ENCODE measurements around the gene CNKSR1.

The CNKSR1 gene

GRCh38 chr1:26234644-26235370 is 57.5 kb downstream of the CNKSR1 start:
- Histone ChIP-seq H4K20me1 (ENCODE audit: insufficient read depth, low read length) (peaks cover 38% of the 10 kb centered on the region; the same call in 1 of the 2 replicates), H3K4me3 (ENCODE audit: low read depth in 1 of 2, low read length in 2 of 2) (peak overlapping the region; percentile 65 to 81), H3K4me1 (ENCODE audit: insufficient read depth, low read length) (peaks cover 37% of the 10 kb centered on the region), H3K9ac (ENCODE audit: low read depth, low read length) (peak overlapping the region; percentile 71), H3K4me2 (ENCODE audit: insufficient read depth, low read length) (peak overlapping the region; percentile 99), H3K9me3 (ENCODE audit: insufficient read depth, low read length, severe bottlenecking) (no peaks in the 10 kb centered on the region), H3K27me3 (ENCODE audit: insufficient read depth, low read length, poor library complexity) (no peaks in the 10 kb centered on the region), H2AFZ (ENCODE audit: low read depth, low read length) (peak overlapping the region; percentile 76), H3K27ac (ENCODE audit: low read length) (peak overlapping the region; percentile 92), H3K79me2 (ENCODE audit: insufficient read depth, low read length) (peaks cover 60% of the 10 kb centered on the region), H3K36me3 (ENCODE audit: insufficient read depth, low read length) (peaks cover 20% of the 10 kb centered on the region)
- DNase-seq (peak; percentile 27), ATAC-seq (ENCODE audit: insufficient read depth, low read depth) (no peak)
- no peak for TF ChIP-seq EZH2 (IDR thresholded peaks at IDR 0.05; ENCODE audit: borderline replicate concordance, low read depth, low read length, severe bottlenecking)
- TF ChIP-seq, protein P1, sequence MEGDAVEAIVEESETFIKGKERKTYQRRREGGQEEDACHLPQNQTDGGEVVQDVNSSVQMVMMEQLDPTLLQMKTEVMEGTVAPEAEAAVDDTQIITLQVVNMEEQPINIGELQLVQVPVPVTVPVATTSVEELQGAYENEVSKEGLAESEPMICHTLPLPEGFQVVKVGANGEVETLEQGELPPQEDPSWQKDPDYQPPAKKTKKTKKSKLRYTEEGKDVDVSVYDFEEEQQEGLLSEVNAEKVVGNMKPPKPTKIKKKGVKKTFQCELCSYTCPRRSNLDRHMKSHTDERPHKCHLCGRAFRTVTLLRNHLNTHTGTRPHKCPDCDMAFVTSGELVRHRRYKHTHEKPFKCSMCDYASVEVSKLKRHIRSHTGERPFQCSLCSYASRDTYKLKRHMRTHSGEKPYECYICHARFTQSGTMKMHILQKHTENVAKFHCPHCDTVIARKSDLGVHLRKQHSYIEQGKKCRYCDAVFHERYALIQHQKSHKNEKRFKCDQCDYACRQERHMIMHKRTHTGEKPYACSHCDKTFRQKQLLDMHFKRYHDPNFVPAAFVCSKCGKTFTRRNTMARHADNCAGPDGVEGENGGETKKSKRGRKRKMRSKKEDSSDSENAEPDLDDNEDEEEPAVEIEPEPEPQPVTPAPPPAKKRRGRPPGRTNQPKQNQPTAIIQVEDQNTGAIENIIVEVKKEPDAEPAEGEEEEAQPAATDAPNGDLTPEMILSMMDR (IDR thresholded peaks at IDR 0.05; ENCODE audit: borderline replicate concordance, extremely low read depth, low read length, poor library complexity, severe bottlenecking) = peak; percentile 41

DNA sequence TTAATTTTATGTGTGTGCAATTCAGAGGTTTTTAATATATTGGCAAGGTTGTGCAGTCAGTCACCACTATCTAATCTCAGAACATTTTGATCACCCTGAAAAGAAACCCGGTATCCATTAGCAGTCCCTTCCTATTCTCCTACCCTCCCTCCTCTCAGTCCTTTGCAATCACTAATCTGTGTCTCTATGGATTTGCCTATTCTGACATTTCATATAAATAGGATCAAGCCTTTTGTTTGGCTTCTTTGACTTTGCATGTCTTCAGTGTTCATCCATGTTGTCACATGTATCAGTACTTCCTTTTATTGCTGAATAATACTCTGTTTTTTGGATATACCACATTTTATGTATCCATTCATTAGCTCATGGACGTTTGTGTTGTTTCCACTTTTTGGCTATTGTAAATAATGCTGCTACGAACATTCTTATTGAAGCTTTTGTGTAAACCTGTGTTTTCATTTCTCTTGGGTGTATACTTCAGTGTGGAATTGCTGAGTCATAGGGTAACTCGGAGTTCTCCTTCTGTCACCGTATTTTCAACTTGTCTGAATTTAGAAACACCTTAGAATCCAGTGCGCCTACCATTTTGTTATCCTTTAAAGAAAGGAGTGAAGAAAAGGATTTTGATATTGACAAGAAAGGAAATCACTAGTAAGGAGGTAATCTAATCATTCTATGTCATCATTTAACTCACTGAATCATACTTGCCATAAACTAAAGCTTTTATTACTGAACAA is 60.1 kb downstream of the CNKSR1 start:
- H3K9ac ChIP-seq (ENCODE audit: low read depth, low read length) = no peak overlapping the region
- H3K4me3 ChIP-seq (ENCODE audit: low read depth in 1 of 2, low read length in 2 of 2) = peak overlapping the region in 1 of 2 experiments; percentile 8; a peak in 1 of 4 replicates
- peak overlapping the region; percentile 99; the same call in 1 of the 2 replicates for H3K4me2 ChIP-seq (ENCODE audit: insufficient read depth, low read length)
- no peak for ATAC-seq (ENCODE audit: insufficient read depth, low read depth)
- no peaks in the 10 kb centered on the region for H3K27me3 ChIP-seq (ENCODE audit: insufficient read depth, low read length, poor library complexity)
- peak overlapping the region; percentile 18 for H3K27ac ChIP-seq (ENCODE audit: low read length)
- H4K20me1 ChIP-seq (ENCODE audit: insufficient read depth, low read length) = peaks cover 52% of the 10 kb centered on the region; the same call in 1 of the 2 replicates
- H2AFZ ChIP-seq (ENCODE audit: low read depth, low read length) = no peak overlapping the region
- H3K36me3 ChIP-seq (ENCODE audit: insufficient read depth, low read length) = peaks cover 34% of the 10 kb centered on the region
- TF ChIP-seq EZH2 (IDR thresholded peaks at IDR 0.05; ENCODE audit: borderline replicate concordance, low read depth, low read length, severe bottlenecking) = no peak
- TF ChIP-seq, protein P1 (IDR thresholded peaks at IDR 0.05; ENCODE audit: borderline replicate concordance, extremely low read depth, low read length, poor library complexity, severe bottlenecking) = no peak
- no peak for DNase-seq
- peaks cover 86% of the 10 kb centered on the region for H3K79me2 ChIP-seq (ENCODE audit: insufficient read depth, low read length)
- H3K9me3 ChIP-seq (ENCODE audit: insufficient read depth, low read length, severe bottlenecking) = no peaks in the 10 kb centered on the region
- H3K4me1 ChIP-seq (ENCODE audit: insufficient read depth, low read length) = peaks cover 37% of the 10 kb centered on the region

Data from DND-41 (cell line).